Gastrocnemius medialis (tissue), 4 donors: ENCODE results near the gene TCHP. TPM values are rescaled to one million over a fixed set of nuclear protein-coding genes. Genes with fewer than 3 reads are reported as not detected.

Experiments
- ATAC-seq, 2 donors: fragments of 150-250 bp; one replicate each; pipeline ENCODE4 v1.9.1; 2016
- DNase-seq, 2 donors: peaks; one replicate each; pipeline ENCODE4 v3.0.0-alpha.2; 2019
- H3K27ac ChIP-seq, 4 donors: fragments of 200-600 bp; sonication (generic); 1 replicate in 1 of 4; 2 replicates in 3 of 4; pipeline ENCODE4 v1.5.1; 2016 to 2018; ENCODE audit warnings: mild to moderate bottlenecking in 2 of 4, moderate library complexity in 1 of 4
- H3K27me3 ChIP-seq, 3 donors: fragments of 200-600 bp; sonication (generic) in 2 of 3; 1 replicate in 1 of 3; 2 replicates in 2 of 3; pipeline versions ENCODE4 v1.5.1 to v1.6.0; 2016 to 2019; ENCODE audit warnings: mild to moderate bottlenecking in 1 of 3, moderate library complexity in 1 of 3
- H3K36me3 ChIP-seq, 2 donors: fragments of 200-600 bp; sonication (generic) in 1 of 2; one replicate each; pipeline ENCODE4 v1.5.1; 2017 to 2018
- H3K4me1 ChIP-seq, 2 donors: fragments of 200-600 bp; sonication (generic) in 1 of 2; one replicate each; pipeline ENCODE4 v1.5.1; 2016 to 2017; ENCODE audit warnings: mild to moderate bottlenecking in 2 of 2
- H3K4me3 ChIP-seq, 4 donors: fragments of 200-600 bp; sonication (generic) in 3 of 4; 1 replicate in 1 of 4; 2 replicates in 3 of 4; pipeline ENCODE4 v1.5.1; 2016 to 2019; ENCODE audit warnings: mild to moderate bottlenecking in 2 of 4
- H3K9me3 ChIP-seq, 3 donors: fragments of 200-600 bp; sonication (generic) in 2 of 3; 1 replicate in 1 of 3; 2 replicates in 2 of 3; pipeline ENCODE4 v1.5.1; 2016 to 2019
- POLR2A ChIP-seq, 2 donors: fragments of 450-650 bp; IDR thresholded peaks; one replicate each; pipeline ENCODE4 v1.6.1; 2017; ENCODE audit warnings: antibody characterized with exemption in 2 of 2, mild to moderate bottlenecking in 2 of 2, moderate library complexity in 2 of 2
- in situ Hi-C, 4 donors: fragments of 200-750 bp; cut with MboI; loops; one replicate each; pipeline versions ENCODE4 v1.15.0 to v1.8.0; 2017; ENCODE audit warnings: low sequenced_read_pairs in 4 of 4
- intact Hi-C: fragments of 100-400 bp; cut with DNase I; formaldehyde crosslinking; loops from one replicate; pipeline ENCODE4 v1.15.1; 2023; ENCODE audit warnings: low total_unique reads
- total RNA-seq, 4 donors: library from RNA; depleted of rRNA; stranded (reverse); fragments of >200 nt; gene quantifications; one replicate each; pipeline versions ENCODE4 v1.1.0 to v1.2.3, GENCODE V29; 2016
- TF ChIP-seq, protein P1 (sequence below), 5 experiments: fragments of 450-650 bp in 3 of 5; fragments of 200-600 bp in 2 of 5; sonication (generic) in 2 of 5; IDR thresholded peaks in 4 of 5; conservative IDR thresholded peaks in 1 of 5; 1 replicate in 4 of 5; 2 replicates in 1 of 5; pipeline ENCODE4 v1.5.1; 2016 to 2019; ENCODE audit warnings: antibody characterized with exemption in 5 of 5, mild to moderate bottlenecking in 3 of 5, moderate library complexity in 3 of 5

The TCHP gene
- total RNA-seq, 4 donors from 2014 or later = 7.3 to 9.4 (median 8.0) TPM

DNA sequence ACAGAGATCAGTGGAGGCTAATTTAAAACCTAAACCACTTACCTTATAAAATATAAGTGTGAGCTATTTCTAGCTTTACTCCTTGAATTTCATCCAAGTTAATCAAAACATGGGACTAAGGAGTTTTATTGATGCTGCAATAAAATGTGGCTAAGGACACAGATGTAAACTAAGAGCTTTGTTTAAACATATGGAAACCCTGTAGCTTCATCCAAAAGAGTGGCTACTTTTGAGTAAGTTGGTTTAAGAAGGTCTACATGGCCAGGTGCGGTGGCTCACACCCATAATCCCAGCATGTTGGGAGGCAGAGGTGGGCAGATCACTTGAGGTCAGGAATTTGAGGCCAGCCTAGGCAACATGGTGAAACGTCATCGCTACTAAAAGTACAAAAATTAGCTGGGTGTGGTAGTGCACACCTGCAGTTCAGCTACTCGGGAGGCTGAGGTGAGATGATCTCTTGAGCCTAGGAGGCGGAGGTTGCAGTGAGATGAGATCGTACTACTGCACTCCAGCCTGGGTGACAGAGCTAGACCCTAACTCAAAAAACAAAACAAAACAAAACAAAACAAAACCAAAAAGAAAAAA lies 40.4 kb downstream of the TCHP start:
- Histone ChIP-seq H3K4me3 (no peak overlapping the region), H3K36me3 (peaks cover 0 to 48% of the 10 kb centered on the region in 2 donors), H3K27me3 (no peaks in the 10 kb centered on the region), H3K27ac (no peak overlapping the region), H3K4me1 (no peaks in the 10 kb centered on the region), H3K9me3 (no peaks in the 10 kb centered on the region)
- intact Hi-C loops = no loop called here
- no peak for DNase-seq
- TF ChIP-seq POLR2A (IDR thresholded peaks at IDR 0.05) = no peak
- TF ChIP-seq, protein P1, sequence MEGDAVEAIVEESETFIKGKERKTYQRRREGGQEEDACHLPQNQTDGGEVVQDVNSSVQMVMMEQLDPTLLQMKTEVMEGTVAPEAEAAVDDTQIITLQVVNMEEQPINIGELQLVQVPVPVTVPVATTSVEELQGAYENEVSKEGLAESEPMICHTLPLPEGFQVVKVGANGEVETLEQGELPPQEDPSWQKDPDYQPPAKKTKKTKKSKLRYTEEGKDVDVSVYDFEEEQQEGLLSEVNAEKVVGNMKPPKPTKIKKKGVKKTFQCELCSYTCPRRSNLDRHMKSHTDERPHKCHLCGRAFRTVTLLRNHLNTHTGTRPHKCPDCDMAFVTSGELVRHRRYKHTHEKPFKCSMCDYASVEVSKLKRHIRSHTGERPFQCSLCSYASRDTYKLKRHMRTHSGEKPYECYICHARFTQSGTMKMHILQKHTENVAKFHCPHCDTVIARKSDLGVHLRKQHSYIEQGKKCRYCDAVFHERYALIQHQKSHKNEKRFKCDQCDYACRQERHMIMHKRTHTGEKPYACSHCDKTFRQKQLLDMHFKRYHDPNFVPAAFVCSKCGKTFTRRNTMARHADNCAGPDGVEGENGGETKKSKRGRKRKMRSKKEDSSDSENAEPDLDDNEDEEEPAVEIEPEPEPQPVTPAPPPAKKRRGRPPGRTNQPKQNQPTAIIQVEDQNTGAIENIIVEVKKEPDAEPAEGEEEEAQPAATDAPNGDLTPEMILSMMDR (IDR thresholded peaks at IDR 0.05 in 4 of 5, conservative IDR thresholded peaks at IDR 0.05 in 1 of 5) = no peak
- in situ Hi-C loops = no loop called here
- ATAC-seq = no peak

DNA sequence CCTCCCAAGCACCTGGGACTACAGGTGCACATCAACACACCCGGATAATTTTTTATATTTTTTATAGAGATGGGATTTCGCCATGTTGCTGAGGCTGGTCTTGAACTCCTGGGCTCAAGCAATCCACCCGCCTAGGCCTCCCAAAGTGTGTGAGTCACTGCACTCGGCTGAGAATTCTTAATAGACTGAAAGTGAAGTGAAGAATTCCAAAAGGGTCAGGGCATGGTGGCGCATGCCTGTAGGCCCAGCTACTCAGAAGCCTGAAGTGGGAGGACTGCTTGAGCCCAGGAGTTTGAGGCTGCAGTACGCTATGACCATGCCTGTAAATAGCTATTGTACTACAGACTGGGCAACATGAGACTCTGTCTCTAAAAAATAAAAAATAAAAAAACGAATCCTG lies 43.7 kb downstream of the TCHP start:
- Histone ChIP-seq H3K36me3 (peaks cover 0 to 15% of the 10 kb centered on the region in 2 donors), H3K4me3 (no peak overlapping the region), H3K27me3 (no peaks in the 10 kb centered on the region), H3K4me1 (peaks cover 10 to 21% of the 10 kb centered on the region in 2 donors), H3K9me3 (no peaks in the 10 kb centered on the region), H3K27ac (no peak overlapping the region)
- intact Hi-C loops (no loop called here), in situ Hi-C loops (no loop called here)
- TF ChIP-seq POLR2A (IDR thresholded peaks at IDR 0.05) = no peak
- TF ChIP-seq, protein P1 (IDR thresholded peaks at IDR 0.05 in 4 of 5, conservative IDR thresholded peaks at IDR 0.05 in 1 of 5) = no peak
- ATAC-seq = no peak
- no peak for DNase-seq

DNA sequence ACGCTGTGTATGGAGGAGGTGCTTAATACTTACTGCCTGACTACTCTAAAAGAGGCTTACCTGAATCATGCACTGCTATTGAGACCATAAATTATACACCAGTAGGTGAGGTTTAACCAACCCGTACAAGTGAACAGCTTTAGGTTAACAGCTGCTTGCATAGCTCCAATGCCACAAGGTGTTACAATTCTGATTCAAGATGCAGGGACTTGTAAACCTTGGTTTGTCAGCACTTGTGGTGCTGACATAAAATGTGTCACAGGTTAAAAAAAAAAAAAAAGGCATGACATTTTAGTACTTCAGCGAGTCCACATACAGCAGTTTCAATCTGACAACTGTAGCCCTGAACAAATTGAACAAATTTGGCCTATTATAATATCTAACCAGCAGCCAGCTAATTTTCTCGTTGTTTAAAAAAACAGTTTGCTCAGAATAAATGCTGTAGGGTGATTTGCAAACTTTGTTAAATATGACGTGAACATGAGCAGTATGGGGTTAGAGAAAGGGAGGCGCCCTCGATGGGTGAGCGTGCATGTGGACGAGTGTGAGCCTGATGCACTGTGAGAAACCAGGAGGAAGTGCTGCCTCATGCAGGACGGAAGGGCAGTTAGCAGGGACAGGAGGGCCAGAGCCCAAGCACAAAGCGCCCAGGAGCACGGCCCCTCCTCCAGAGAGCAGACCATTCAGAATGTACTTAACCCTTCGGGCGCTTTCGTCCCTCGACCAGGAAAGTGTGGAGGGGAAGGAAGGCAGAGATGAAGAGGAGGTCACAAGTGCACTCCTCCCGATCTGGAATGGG lies 44.7 kb downstream of the TCHP start:
- no peak for ATAC-seq
- intact Hi-C loops = no loop called here
- no peak for TF ChIP-seq POLR2A (IDR thresholded peaks at IDR 0.05)
- TF ChIP-seq, protein P1 (IDR thresholded peaks at IDR 0.05 in 4 of 5, conservative IDR thresholded peaks at IDR 0.05 in 1 of 5) = no peak
- Histone ChIP-seq H3K27ac (no peak overlapping the region), H3K27me3 (no peaks in the 10 kb centered on the region), H3K9me3 (no peaks in the 10 kb centered on the region), H3K4me3 (no peak overlapping the region), H3K36me3 (peaks cover 0 to 10% of the 10 kb centered on the region in 2 donors), H3K4me1 (peaks cover 19 to 31% of the 10 kb centered on the region in 2 donors)
- DNase-seq = no peak
- in situ Hi-C loops = no loop called here

DNA sequence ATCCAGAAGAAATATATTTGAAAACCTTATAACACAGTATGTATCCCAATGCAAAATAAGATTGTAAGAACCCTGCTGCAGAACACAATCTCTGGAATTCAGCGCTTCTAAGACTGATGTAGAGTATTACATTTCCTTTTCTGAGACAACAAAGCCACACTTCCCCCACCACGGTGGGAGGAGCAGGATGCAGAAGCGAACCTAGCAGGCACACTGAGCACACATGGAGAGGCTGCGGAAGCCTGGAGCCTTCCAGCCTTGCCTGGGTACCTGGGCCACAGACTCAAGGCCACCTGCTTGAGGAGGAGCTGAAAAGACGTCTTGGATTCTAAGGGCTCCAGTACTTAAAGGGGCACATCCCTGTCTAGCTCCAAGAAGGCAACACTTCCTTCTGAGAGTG lies 46.4 kb downstream of the TCHP start:
- TF ChIP-seq, protein P1 (IDR thresholded peaks at IDR 0.05 in 4 of 5, conservative IDR thresholded peaks at IDR 0.05 in 1 of 5) = no peak
- no peak for TF ChIP-seq POLR2A (IDR thresholded peaks at IDR 0.05)
- H3K9me3 ChIP-seq = no peaks in the 10 kb centered on the region
- in situ Hi-C loops = no loop called here
- no peaks in the 10 kb centered on the region for H3K27me3 ChIP-seq
- intact Hi-C loops = no loop called here
- no peak for DNase-seq
- H3K4me3 ChIP-seq = no peak overlapping the region
- H3K36me3 ChIP-seq = peaks cover 0 to 16% of the 10 kb centered on the region in 2 donors
- ATAC-seq = no peak
- peaks cover 34 to 48% of the 10 kb centered on the region in 2 donors for H3K4me1 ChIP-seq
- H3K27ac ChIP-seq = peak overlapping the region in 2 of 4 donors; percentile 14 to 26
